Measurements from ENCODE around the gene RRAD.

The RRAD gene

DNA sequence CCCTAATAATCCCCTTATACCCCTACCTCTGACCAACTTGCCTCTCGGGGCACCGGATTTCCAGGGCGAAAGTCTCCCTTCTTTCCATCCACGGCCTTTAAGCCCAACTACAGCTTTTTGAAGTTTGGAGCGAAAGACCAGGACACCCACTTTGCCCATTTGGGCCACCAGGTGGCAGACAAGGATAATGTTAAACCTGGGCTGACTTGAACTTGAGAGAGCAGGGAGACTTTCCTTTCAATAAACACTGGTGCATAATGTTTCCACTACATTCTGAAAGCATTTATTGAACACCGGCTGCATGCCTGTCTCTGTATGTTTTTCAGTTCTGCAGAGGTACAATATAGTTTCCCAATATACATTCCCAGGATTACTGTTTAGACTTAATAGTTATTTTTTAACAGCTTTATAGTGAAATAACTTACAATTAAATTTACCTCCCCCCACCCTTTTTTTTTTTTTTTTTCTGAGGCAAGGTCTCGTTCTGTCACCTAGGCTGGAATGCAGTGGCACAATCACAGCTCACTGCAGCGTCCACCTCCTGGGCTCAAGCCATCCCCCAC is 28.8 kb upstream of the RRAD start:
- DNase-seq (ENCODE audit: low spot score), result peak; percentile 79
- TF ChIP-seq CTCF (IDR thresholded peaks at IDR 0.05; ENCODE audit: extremely low read depth, insufficient read depth, missing control alignments), result peak; percentile 86
- in situ Hi-C loops (cut with MboI; ENCODE audit: low pct_unique_long_range_greater_than_20kb, low sequenced_read_pairs, unreplicated experiment), result no loop called here

GRCh38 chr16:66953462-66954096 is 28.2 kb upstream of the RRAD start:
- TF ChIP-seq CTCF (IDR thresholded peaks at IDR 0.05; ENCODE audit: extremely low read depth, insufficient read depth, missing control alignments), result no peak
- in situ Hi-C loops (cut with MboI; ENCODE audit: low pct_unique_long_range_greater_than_20kb, low sequenced_read_pairs, unreplicated experiment), result no loop called here
- no peak for DNase-seq (ENCODE audit: low spot score)

DNA sequence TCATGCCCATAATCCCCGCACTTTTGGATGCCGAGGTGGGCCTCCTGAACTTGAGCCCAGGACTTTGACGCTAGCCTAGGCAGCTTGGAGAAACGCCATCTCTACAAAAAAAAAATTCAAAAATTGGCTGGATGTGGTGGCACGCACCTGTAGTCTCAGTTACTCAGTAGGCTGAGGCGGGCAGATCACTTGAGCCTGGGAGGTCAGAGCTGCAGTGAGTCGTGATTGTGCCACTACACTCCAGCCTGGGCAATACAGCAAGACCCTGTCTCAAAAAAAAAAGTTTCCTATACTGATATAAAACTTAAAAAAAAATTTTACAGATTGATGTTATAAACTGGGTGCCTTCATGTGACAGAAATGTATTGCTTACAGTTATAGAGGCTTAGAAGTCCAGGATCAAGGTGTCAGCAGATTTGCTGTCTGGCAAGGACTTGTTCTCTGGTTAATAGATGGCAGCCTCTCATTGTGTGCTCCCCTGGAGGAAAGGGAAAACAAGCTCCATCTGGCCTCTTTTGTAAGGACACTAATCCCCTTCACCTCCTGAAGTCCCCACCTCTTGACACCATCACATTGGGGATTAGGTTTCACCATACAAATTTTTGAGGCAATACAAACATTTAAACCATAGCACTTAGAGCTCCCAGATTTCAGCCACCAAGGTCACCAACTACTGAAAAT is 27.2 kb upstream of the RRAD start:
- no peak for DNase-seq (ENCODE audit: low spot score)
- no peak for TF ChIP-seq CTCF (IDR thresholded peaks at IDR 0.05; ENCODE audit: extremely low read depth, insufficient read depth, missing control alignments)
- in situ Hi-C loops (cut with MboI; ENCODE audit: low pct_unique_long_range_greater_than_20kb, low sequenced_read_pairs, unreplicated experiment), result no loop called here

DNA sequence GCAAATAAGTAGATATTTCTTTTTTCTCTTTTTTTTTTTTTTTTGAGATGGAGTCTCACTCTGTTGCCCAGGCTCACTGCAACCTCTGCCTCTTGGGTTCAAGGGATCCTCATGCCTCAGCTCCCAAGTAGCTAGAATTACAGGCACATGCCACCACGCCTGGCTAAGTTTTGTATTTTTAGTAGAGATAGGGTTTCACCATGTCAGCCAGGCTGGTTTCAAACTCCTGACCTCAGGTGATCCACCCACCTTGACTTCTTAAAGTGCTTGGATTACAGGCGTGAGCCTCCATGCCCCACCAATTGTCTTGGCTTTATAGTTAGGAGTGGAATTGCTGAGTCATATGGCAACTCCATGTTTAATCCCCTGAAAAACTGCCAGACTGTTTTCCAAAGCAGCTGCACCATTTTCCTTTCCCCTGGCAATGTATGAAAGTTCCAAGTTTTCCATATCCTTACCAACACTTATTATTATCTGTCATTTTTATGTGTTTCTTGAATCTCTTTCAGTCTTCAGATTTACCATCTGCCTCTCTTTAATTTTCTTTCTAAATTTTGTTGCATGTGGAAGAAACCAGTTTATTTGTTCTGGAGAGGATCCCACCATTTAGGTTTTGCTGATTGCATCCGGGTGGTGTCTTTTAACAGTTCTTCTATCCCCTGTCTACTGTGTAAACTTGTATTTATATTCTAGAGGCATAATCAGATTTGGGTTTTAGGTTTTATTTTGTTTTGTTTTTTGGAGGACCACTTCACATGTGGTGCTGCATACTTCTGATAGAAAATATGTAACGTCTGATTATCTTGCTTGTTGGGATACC is 25.8 kb upstream of the RRAD start:
- no peak for TF ChIP-seq CTCF (IDR thresholded peaks at IDR 0.05; ENCODE audit: extremely low read depth, insufficient read depth, missing control alignments)
- in situ Hi-C loops (cut with MboI; ENCODE audit: low pct_unique_long_range_greater_than_20kb, low sequenced_read_pairs, unreplicated experiment), result no loop called here
- no peak for DNase-seq (ENCODE audit: low spot score)

DNA sequence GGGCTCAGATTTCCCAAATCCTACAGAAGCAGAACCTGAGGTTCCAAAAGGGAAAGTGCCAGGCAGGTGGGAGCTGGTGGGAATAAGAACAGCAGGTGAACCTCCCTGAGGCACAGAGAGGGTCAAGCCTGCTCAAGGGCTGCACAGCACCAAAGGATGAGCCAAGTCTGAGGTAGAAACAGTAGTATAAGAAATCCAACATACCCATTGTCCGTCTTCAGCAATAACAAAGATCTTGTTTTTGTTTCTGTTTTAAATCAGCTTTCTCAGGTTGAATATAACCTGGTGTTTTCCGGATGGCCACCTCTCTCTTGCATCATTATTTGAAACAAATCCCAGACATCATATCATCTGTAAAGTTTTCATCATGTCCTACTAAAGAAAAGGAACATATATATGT is 25.1 kb upstream of the RRAD start:
- in situ Hi-C loops (cut with MboI; ENCODE audit: low pct_unique_long_range_greater_than_20kb, low sequenced_read_pairs, unreplicated experiment), result no loop called here
- TF ChIP-seq CTCF (IDR thresholded peaks at IDR 0.05; ENCODE audit: extremely low read depth, insufficient read depth, missing control alignments), result no peak
- peak; percentile 65 for DNase-seq (ENCODE audit: low spot score)

- TF ChIP-seq CTCF (IDR thresholded peaks at IDR 0.05; ENCODE audit: extremely low read depth, insufficient read depth, missing control alignments), result no peak
- no peak for DNase-seq (ENCODE audit: low spot score)
- in situ Hi-C loops (cut with MboI; ENCODE audit: low pct_unique_long_range_greater_than_20kb, low sequenced_read_pairs, unreplicated experiment), result no loop called here
Measured at GRCh38 chr16:66949472-66949871, 24.1 kb upstream of the RRAD start.
